K562 (cell line): ENCODE data around the gene TNFSF9. TPM values are rescaled to one million over a fixed set of nuclear protein-coding genes. Genes with fewer than 3 reads are reported as not detected.

Experiments
- ATAC-seq: fragments of 200-7000 bp; cut with Tn5 transposase; 3 replicates; pipeline ENCODE4 v1.9.1; 2020; ENCODE audit warnings: moderate library complexity
- BruUV-seq: library from RNA; stranded (reverse); fragments of 400-500 nt; replicated peaks from 2 replicates; lab custom pipeline; 2021; lab: Mats Ljungman, UMichigan
- CTCF ChIA-PET: fragments of 300-600 bp; formaldehyde crosslinking; extraction: SDS; loops from one replicate; lab custom pipeline; 2021; ENCODE audit warnings: low intra/inter-chr PET ratio; lab: Yijun Ruan, JAX
- POLR2A ChIA-PET: fragments of 300-600, 350-650 bp; sonication (Branson Sonifier 250); formaldehyde crosslinking; extraction: SDS; loops from one replicate; lab custom pipeline; 2021; ENCODE audit warnings: antibody characterized with exemption, inconsistent platforms; lab: Yijun Ruan, JAX
- DNase-seq, 4 experiments: peaks; one replicate each; pipeline versions ENCODE4 v3.0.0 to v3.0.0-alpha.2; 2011 to 2018; ENCODE audit warnings: low spot score in 3 of 4, mixed read lengths in 3 of 4; ENCODE audit errors: extremely low read depth in 1 of 4
- FAIRE-seq: peaks from 2 replicates; lab custom pipeline; 2011; peaks lifted over from hg19 to GRCh38; lab: Jason Lieb, UNC
- H2AFZ ChIP-seq: 2 replicates; pipeline ENCODE4 v1.6.0; 2011; ENCODE audit warnings: low read depth, low read length, control low read depth, inconsistent platforms
- H3K27ac ChIP-seq: fragments of 200-600 bp; 3 replicates; pipeline ENCODE4 v1.8.0; 2011; ENCODE audit warnings: low read depth, mild to moderate bottlenecking, control low read depth, inconsistent platforms, low read length, moderate library complexity, mixed read lengths; ENCODE audit errors: extremely low read depth
- H3K27me3 ChIP-seq, 2 experiments: fragments of 300-600 bp in 1 of 2; 2 replicates in 1 of 2; 3 replicates in 1 of 2; pipeline versions ENCODE4 v1.6.0 to v1.8.0; 2011; ENCODE audit warnings: inconsistent platforms in 2 of 2, low read length in 2 of 2, mild to moderate bottlenecking in 1 of 2, mixed read lengths in 1 of 2, moderate library complexity in 1 of 2; ENCODE audit not compliant: control insufficient read depth in 2 of 2, insufficient read depth in 2 of 2
- H3K36me3 ChIP-seq: fragments of 300-600 bp; 3 replicates; pipeline ENCODE4 v1.8.0; 2011; ENCODE audit warnings: mild to moderate bottlenecking, low read length, inconsistent platforms; ENCODE audit not compliant: control insufficient read depth, insufficient read depth
- H3K4me1 ChIP-seq, 2 experiments: fragments of 200-600 bp in 1 of 2; replicated peaks in 1 of 2; 2 replicates in 1 of 2; 3 replicates in 1 of 2; pipeline versions ENCODE4 v1.5.1 to v1.8.0; 2011; ENCODE audit warnings: inconsistent platforms in 2 of 2, low read length in 2 of 2, mild to moderate bottlenecking in 1 of 2, mixed read lengths in 1 of 2, moderate library complexity in 1 of 2; ENCODE audit not compliant: control insufficient read depth in 2 of 2, insufficient read depth in 2 of 2
- H3K4me2 ChIP-seq: 2 replicates; pipeline ENCODE4 v1.6.1; 2011; ENCODE audit warnings: low read length, control low read depth, inconsistent platforms, mixed read lengths; ENCODE audit not compliant: insufficient read depth
- H3K4me3 ChIP-seq: fragments of 200-600 bp; sonication (generic), shearing (Covaris generic); 2 replicates; pipeline ENCODE4 v1.5.1; 2016; ENCODE audit warnings: control low read depth, inconsistent platforms
- H3K79me2 ChIP-seq: fragments of 200-600 bp; 3 replicates; pipeline ENCODE4 v1.8.0; 2011; ENCODE audit warnings: low read length, inconsistent platforms; ENCODE audit not compliant: control insufficient read depth, insufficient read depth
- H3K9ac ChIP-seq, 2 experiments: 2 replicates each; pipeline versions ENCODE4 v1.6.0 to v1.6.1; 2011; ENCODE audit warnings: low read depth in 2 of 2, low read length in 2 of 2, control low read depth in 1 of 2, inconsistent platforms in 1 of 2, mild to moderate bottlenecking in 1 of 2, mixed read lengths in 1 of 2; ENCODE audit not compliant: insufficient read depth in 1 of 2
- H3K9me1 ChIP-seq: one replicate; pipeline ENCODE4 v1.6.0; 2011; ENCODE audit warnings: inconsistent platforms, mild to moderate bottlenecking, low read length, moderate library complexity; ENCODE audit not compliant: control insufficient read depth, insufficient read depth
- H3K9me3 ChIP-seq: replicated peaks from 2 replicates; pipeline ENCODE4 v1.5.1; 2011; ENCODE audit warnings: low read depth, low read length, inconsistent platforms; ENCODE audit not compliant: control insufficient read depth, insufficient read depth
- H4K20me1 ChIP-seq: replicated peaks from 2 replicates; pipeline ENCODE4 v1.6.1; 2011; ENCODE audit warnings: low read length, inconsistent platforms, mixed read lengths; ENCODE audit not compliant: control insufficient read depth, insufficient read depth
- ARHGAP35 ChIP-seq: fragments of 450-650 bp; IDR thresholded peaks from 2 replicates; pipeline ENCODE4 v1.6.1; 2018; ENCODE audit not compliant: partially characterized antibody
- NR0B1 ChIP-seq: fragments of 450-650 bp; IDR thresholded peaks from one replicate; pipeline ENCODE4 v1.6.1; 2018; ENCODE audit warnings: mild to moderate bottlenecking, moderate library complexity; ENCODE audit not compliant: partially characterized antibody
- WGBS: fragments of 100-300 bp; shearing (Covaris generic); methylation state at CpG from one replicate; pipeline ENCODE4 v1.1.6; 2016; ENCODE audit warnings: low coverage, mixed read lengths; ENCODE audit not compliant: insufficient coverage; ENCODE audit errors: missing lambda C conversion rate; 5-methylcytosine and 5-hydroxymethylcytosine counted together
- in situ Hi-C: fragments of 300-500 bp; cut with MboI; formaldehyde crosslinking; loops from 4 replicates; pipeline ENCODE4 v1.15.0; 2018; ENCODE audit warnings: inconsistent platforms, mixed read lengths
- intact Hi-C: fragments of 100-400 bp; cut with micrococcal nuclease; formaldehyde crosslinking; loops from 2 replicates; pipeline ENCODE4 v1.14.2; 2022
- polyA plus RNA-seq, 8 experiments: library from polyadenylated mRNA; depleted of rRNA in 4 of 8; stranded (reverse) in 5 of 8; unstranded in 3 of 8; fragments of >200 nt; fragmentation: Nextera tagmentation in 2 of 8; fragmentation: Illumina TruSeq in 1 of 8; extraction: Ambion mirVana in 2 of 8; extraction: Trizol in 1 of 8; gene quantifications; 2 replicates each; pipeline versions ENCODE4 v1.2.1 to v1.2.3, GENCODE V29; 2011 to 2014; ENCODE audit warnings: inconsistent platforms in 1 of 8, missing spikeins in 1 of 8
- total RNA-seq, 7 experiments: library from RNA; depleted of rRNA in 6 of 7; stranded (reverse); fragments of >200 nt in 6 of 7; fragmentation: Illumina TruSeq in 2 of 7; extraction: Trizol in 2 of 7; gene quantifications; 2 replicates each; pipeline versions ENCODE4 v1.2.1 to v1.2.3, GENCODE V29; 2011 to 2021; ENCODE audit warnings: low replicate concordance in 1 of 7

Gene TNFSF9
- total and polyA plus RNA-seq, 9 of the 15 experiments (the other 6 are each of a cell fraction or from before 2014, with no cell fraction given) = 1.4 to 17.9 (median 6.5) TPM

- ChIA-PET POLR2A (interaction anchor here (0.6 to 1.3 kb wide), 7 partner anchors 11 to 145 kb away, joined by 3 to 4 read pairs (median 4); no protein-coding TSS in a partner anchor), CTCF (no interaction called here)
- no peak overlapping the region for H3K27ac ChIP-seq
- no peak overlapping the region for H3K4me2 ChIP-seq
- no peaks in the 10 kb centered on the region; the same call in 1 of the 2 replicates for H4K20me1 ChIP-seq
- DNase-seq (peak in 2 of 4 experiments; percentile 26 to 29), ATAC-seq (no peak)
- H2AFZ ChIP-seq = no peak overlapping the region
- H3K79me2 ChIP-seq = peaks cover 25% of the 10 kb centered on the region
- 93% methylated on average over 7 of the region's 11 CpGs for WGBS
- peaks cover 4% of the 10 kb centered on the region for H3K9me3 ChIP-seq
- H3K4me3 ChIP-seq = no peak overlapping the region
- H3K9ac ChIP-seq = no peak overlapping the region
- H3K27me3 ChIP-seq = no peaks in the 10 kb centered on the region
- peaks cover 24 to 48% of the 10 kb centered on the region in 2 experiments for H3K4me1 ChIP-seq
- BruUV-seq = no TSS peak
- TF ChIP-seq ARHGAP35 = peak; percentile 16
- TF ChIP-seq NR0B1 = no peak
- TF ChIP-seq, all 486 proteins: peak for 1
- intact Hi-C loops = no loop called here
- no peak for FAIRE-seq
- peaks cover 7% of the 10 kb centered on the region for H3K9me1 ChIP-seq
- H3K36me3 ChIP-seq = peaks cover 22% of the 10 kb centered on the region
- in situ Hi-C loops = no loop called here
Measured at GRCh38 chr19:6533746-6534418, 3.1 kb downstream of the TNFSF9 start.
